Urinary bladder (tissue), 4 donors: ENCODE measurements around the gene PWWP2B. TPM values are rescaled to one million over a fixed set of nuclear protein-coding genes. Genes with fewer than 3 reads are reported as not detected.
A peak's percentile ranks its signal among the peaks of the same experiment; 100 is the strongest.

ENCODE experiments used
- DNase-seq: peaks from one replicate; pipeline ENCODE4 v3.0.0-alpha.2; 2015; ENCODE audit errors: extremely low spot score
- H3K27ac ChIP-seq: one replicate; pipeline ENCODE4 v1.5.1; 2013; ENCODE audit warnings: low read depth, mild to moderate bottlenecking, moderate library complexity
- H3K36me3 ChIP-seq: one replicate; pipeline ENCODE4 v1.6.1; 2013; ENCODE audit warnings: mild to moderate bottlenecking, moderate library complexity; ENCODE audit not compliant: insufficient read depth
- H3K4me1 ChIP-seq: one replicate; pipeline ENCODE4 v1.6.1; 2013; ENCODE audit warnings: mild to moderate bottlenecking, moderate library complexity; ENCODE audit not compliant: insufficient read depth
- H3K4me3 ChIP-seq: one replicate; pipeline ENCODE4 v1.5.1; 2013; ENCODE audit warnings: low read depth, low read length
- WGBS: extraction: QIAGEN DNeasy Blood & Tissue Kit; methylation state at CpG from one replicate; pipeline ENCODE4 v1.1.7; 2013; 5-methylcytosine and 5-hydroxymethylcytosine counted together
- polyA plus RNA-seq: library from polyadenylated mRNA; stranded (reverse); fragments of 200-250 nt; gene quantifications from one replicate; pipeline ENCODE4 v1.2.3, GENCODE V29; 2013
- total RNA-seq: library from RNA; depleted of rRNA; stranded (reverse); fragments of >200 nt; gene quantifications from one replicate; pipeline ENCODE4 v1.2.3, GENCODE V29; 2014
- donor health status: healthy with polysubstance abuse.
- donor health status: healthy.

PWWP2B gene
- total and polyA plus RNA-seq, 2 donors, result 6.8 to 16.6 TPM

GRCh38 chr10:132449051-132449810 is 52.2 kb downstream of the PWWP2B start:
- no peaks in the 10 kb centered on the region for H3K4me1 ChIP-seq
- DNase-seq, result no peak
- H3K36me3 ChIP-seq, result no peaks in the 10 kb centered on the region
- H3K27ac ChIP-seq, result peak overlapping the region; percentile 66
- 58% methylated on average over 22 of the region's 22 CpGs for WGBS
- no peak overlapping the region for H3K4me3 ChIP-seq

GRCh38 chr10:132449811-132450181 is 52.8 kb downstream of the PWWP2B start:
- Histone ChIP-seq H3K4me1 (no peaks in the 10 kb centered on the region), H3K36me3 (no peaks in the 10 kb centered on the region), H3K4me3 (no peak overlapping the region), H3K27ac (peak overlapping the region; percentile 66)
- 72% methylated on average over 11 of the region's 11 CpGs for WGBS
- DNase-seq, result no peak

- peak overlapping the region; percentile 51 for H3K27ac ChIP-seq
- DNase-seq, result no peak
- WGBS, result 73% methylated on average over 9 of the region's 9 CpGs
Measured at GRCh38 chr10:132450466-132450824, 53.4 kb downstream of the PWWP2B start.

DNA sequence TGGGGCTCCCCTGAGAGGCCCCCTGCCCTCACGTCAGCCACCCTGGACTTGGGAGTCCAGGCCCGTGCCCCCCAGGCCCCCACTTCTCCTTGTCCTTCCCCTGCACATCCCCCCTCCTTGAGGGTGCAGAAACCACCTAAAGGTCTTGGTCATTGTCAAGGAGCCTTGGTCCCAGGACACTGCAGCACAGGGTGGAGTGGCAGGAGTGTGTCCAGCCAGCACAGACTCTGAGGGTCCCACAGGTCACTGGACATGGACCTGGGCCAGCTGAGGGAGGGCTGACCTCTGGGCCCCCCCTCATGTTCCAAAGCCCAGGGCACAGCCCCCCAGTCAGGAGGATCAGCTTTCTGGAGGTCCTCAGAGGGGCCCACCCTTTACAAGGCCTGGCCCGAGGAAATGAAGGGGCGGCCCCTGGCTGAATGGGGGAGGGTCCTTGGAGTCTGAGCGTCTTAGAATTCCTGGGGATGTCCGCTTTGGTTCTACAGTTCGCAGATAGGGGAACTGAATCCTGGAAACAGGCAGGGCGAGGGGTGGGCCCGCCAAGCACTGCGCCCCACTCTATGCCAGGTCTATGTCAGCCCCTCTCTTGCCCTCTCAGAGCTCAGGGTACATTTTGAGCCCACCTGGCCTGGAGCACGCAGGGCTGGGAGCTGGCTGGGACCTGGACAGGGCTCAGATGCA is 54.0 kb downstream of the PWWP2B start:
- whole genome bisulfite sequencing, result 79% methylated on average over 11 of the region's 11 CpGs
- peak overlapping the region; percentile 51 for H3K27ac ChIP-seq

More at GRCh38 chr10:132450466-132450824, 53.4 kb downstream of the PWWP2B start:
- H3K4me1 ChIP-seq, result no peaks in the 10 kb centered on the region
- no peaks in the 10 kb centered on the region for H3K36me3 ChIP-seq
- no peak overlapping the region for H3K4me3 ChIP-seq

DNA sequence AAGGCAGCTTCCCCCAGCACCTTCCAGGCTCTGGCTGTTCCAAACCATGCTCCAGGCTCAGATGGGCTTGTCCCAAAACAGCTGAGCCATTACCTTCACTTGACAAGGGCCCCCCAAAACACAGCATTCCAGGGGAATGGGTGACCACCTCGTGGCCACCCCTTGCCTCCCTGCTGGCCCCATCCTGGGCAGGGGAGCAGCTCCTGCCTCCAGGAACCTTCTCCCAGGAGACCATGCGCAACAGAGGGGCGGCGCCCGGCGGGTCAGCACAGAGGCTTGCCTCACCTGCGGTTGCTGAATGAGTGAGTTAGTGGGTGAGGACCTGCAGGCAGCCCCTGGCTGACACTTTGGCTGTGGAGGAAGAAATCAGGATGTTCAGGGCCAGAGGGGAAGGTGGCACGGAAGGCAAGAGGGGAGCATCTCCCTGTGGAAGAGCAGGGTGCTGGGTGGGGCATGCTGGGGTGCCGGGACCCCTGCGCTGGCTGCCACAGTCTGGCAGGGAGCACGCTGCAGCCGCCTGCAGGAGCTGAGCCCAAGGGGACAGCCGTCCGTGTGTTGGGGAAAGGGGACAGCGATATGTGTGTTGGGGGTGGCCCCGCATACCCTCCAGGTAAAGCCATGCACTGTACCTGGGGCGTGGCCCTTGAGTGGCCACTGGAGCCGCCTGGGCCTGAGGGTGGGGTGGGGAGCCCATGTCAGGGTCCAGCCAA is 54.7 kb downstream of the PWWP2B start:
- no peak for DNase-seq
- 88% methylated on average over 18 of the region's 18 CpGs for WGBS
- Histone ChIP-seq H3K4me1 (no peaks in the 10 kb centered on the region), H3K36me3 (no peaks in the 10 kb centered on the region), H3K4me3 (no peak overlapping the region), H3K27ac (no peak overlapping the region)

More for the DNA sequence above, 54.0 kb downstream of the PWWP2B start:
- Histone ChIP-seq H3K36me3 (no peaks in the 10 kb centered on the region), H3K4me3 (no peak overlapping the region), H3K4me1 (no peaks in the 10 kb centered on the region)
- no peak for DNase-seq

DNA sequence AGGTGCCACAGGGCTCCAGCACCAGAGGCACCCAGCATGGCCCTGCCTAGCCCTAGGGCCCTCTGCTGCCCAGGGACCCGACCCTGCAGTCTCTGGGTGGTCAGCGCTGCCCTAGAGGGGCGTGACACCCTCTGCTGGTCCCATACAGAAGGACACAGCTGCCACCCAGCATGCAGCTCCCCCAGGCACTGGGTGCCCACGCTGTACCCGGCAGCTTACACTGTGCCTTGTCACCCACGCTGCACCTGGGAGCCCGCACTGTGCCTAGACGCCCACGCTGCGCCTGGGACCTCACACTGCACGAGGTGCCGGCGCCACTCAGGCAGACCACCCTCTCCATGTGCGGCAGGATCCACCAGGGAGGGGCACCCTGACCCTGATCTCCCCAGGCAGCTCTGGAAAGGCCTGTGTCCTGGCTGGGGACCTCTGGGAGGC is 55.2 kb downstream of the PWWP2B start:
- 85% methylated on average over 14 of the region's 14 CpGs for WGBS
- H3K36me3 ChIP-seq, result no peaks in the 10 kb centered on the region
- no peak overlapping the region for H3K4me3 ChIP-seq
- no peak for DNase-seq
- no peak overlapping the region for H3K27ac ChIP-seq
- no peaks in the 10 kb centered on the region for H3K4me1 ChIP-seq

DNA sequence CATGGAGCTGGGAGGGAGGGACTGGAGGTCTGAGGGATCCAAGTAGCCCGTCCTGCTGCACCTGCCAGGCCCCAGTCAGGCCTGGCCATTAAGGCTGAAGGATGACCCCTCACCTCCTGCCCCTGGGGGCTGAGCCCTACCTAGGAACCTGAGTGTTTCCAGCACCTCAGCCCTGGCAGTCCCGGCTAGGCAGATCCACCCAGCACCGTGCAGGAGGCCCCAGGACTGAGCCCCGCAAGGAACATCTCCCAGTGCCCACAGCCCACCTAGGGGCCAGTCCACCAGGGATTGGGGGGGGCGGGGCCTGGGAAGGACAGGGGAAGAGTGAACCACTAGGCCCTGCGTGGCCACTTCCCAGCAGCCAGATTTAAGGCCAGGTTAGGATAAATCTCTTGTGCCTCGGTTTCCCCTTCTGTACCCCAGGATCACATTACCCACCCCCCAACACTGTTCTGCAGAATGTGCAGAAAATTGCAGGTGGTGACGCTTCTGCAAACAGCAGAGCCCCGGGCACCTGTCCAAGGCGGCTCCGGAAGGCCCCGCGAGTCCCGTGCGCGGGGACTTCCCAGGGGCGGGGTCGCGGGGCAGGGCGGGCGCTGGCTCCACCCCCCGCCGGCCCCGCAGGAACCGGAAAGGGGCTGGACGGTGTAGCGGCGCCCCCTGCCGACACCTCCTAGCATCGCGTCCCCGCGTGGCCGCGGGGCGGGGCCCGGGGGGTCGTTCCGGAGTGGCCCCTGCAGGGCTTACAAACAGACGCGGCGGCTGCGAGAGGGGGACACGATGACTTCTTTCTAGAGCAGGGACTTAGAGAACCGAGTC is 55.9 kb downstream of the PWWP2B start:
- no peak for DNase-seq
- WGBS, result 8% methylated on average over 45 of the region's 45 CpGs
- no peaks in the 10 kb centered on the region for H3K4me1 ChIP-seq
- H3K4me3 ChIP-seq, result no peak overlapping the region
- H3K27ac ChIP-seq, result peak overlapping the region; percentile 46
- no peaks in the 10 kb centered on the region for H3K36me3 ChIP-seq

DNA sequence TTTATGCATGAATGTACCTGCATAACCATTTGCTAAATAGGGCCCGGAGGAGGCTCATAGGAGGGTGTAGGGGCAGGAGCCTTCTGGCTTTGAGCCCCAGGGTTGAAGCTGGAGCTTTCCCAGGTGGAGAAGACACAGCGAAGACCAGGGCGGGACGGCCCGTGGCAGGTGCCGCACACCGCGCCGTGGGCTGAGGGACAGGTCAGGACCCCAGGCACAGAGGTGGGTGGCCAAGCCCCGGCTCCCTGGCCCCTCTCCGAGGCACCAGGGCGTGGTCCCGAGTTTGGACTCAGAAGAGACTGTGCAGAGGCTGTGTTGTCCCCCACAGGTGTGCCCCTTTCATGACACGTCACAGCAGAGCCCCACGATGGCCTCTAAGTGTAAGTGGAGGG is 56.5 kb downstream of the PWWP2B start:
- DNase-seq, result no peak
- Histone ChIP-seq H3K36me3 (no peaks in the 10 kb centered on the region), H3K27ac (no peak overlapping the region), H3K4me3 (no peak overlapping the region), H3K4me1 (no peaks in the 10 kb centered on the region)
- 49% methylated on average over 15 of the region's 15 CpGs for WGBS

DNA sequence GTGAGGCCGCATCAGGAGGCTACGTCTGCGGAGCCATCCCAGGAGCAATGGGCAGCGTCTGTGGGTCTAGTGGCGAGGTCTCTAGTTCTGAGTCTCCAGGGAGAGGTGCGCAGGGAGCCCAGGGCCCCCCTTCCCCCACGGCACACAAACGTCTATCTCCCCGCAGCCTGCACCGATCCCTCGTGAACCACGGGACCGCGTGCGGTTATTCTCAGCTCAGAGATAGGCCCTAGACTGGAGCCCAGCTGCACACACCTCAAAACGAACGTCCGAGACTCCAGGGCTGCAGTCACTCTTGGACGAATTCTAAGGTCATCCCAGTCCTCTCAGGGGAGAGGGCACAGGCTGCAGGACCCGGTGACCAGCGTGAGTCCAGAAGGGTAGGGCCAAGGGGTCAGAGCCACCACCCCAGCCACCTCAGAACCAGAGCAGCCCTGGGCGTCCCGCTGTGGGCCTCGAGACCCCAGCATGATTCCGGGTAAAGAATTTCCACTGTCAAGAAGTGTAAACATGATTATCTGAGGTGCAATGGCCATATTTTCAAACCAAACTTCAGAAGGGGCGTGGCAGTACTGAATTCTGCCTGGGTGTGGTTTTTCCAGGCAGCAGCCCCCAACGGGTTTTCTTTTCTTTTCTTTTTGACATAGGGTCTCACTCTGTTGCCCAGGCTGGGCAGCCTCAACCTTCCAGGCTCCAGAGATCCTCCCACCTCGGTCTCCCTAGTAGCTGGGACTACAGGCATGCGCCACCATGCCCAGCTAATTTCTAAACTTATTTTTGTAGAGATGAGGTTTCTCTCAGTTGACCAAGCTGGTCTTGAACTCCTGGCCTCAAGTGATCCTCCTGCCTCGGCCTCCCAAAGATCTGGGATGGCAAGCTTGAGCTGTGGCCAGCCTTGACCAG is 57.5 kb downstream of the PWWP2B start:
- H3K27ac ChIP-seq, result no peak overlapping the region
- no peaks in the 10 kb centered on the region for H3K36me3 ChIP-seq
- WGBS, result 92% methylated on average over 30 of the region's 30 CpGs
- H3K4me1 ChIP-seq, result no peaks in the 10 kb centered on the region
- no peak for DNase-seq
- no peak overlapping the region for H3K4me3 ChIP-seq

DNA sequence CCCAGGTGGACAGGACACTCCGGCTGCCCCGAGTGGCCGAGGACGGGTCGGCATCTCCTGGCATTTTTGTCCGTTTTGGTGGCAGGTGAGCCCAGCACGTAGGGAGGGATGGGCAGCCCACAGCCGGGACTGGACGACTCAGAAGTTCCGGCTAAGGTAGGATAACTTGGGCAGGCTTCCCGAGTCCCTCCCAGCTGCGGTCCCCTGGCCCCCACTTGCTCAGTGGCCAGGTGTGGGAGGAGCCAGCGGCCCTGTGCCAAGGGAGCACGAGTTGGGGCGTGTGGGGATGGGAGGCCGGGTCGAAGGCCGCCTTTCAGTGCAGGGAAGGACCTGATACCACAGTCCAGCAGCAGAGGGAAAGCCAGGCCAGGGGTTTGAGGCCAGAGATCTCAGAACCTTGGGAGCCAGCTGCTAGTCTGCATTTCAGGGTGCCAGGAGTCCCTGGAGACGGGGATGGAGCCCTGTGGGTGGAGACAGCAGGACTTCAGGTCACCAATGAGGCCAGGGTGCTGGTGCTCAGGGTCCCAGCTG is 58.5 kb downstream of the PWWP2B start:
- H3K36me3 ChIP-seq, result no peaks in the 10 kb centered on the region
- H3K4me1 ChIP-seq, result no peaks in the 10 kb centered on the region
- WGBS, result 86% methylated on average over 19 of the region's 19 CpGs
- no peak overlapping the region for H3K27ac ChIP-seq
- no peak overlapping the region for H3K4me3 ChIP-seq
- DNase-seq, result no peak

DNA sequence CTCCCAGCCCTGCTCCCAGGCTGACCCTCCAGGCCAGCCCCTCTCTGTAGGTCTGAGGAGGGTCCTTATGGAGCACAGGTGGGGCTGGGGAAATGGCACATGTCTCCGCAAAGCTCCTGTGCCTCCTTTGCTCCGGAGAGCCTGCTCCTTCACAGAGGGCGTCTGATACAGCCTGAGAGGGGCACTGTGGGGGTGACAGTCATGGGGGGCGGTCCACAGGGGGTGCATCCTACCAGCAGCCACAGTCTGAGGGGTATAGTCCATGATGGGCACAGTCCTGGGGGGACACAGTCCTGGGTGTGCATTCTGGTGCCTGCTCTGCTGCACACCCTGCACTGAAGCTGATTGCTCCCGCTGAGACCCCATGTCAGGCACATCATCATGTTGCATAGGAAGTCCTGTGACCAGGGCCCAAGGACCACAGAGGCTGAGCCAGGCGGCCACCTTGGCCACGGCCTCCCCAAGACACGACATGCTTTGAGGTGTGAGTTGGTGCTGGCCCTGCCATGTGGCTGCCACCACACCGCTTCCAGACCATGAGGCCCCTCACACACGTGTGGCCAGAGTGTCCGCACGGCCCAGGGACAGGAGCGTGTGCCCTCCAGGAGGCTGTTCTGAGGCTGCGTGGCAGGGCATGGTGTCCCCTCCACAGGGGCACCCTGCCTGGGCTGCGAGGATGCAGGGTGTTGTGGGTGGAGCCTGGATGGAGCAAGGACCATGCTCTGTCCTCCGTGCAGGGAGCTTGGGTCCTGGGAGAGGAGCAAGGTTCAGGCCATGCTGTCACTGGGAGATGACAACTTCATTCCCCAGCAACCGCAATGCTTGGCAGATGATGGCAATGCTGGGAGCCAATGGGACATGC is 59.2 kb downstream of the PWWP2B start:
- H3K4me1 ChIP-seq, result no peaks in the 10 kb centered on the region
- no peak overlapping the region for H3K4me3 ChIP-seq
- no peak overlapping the region for H3K27ac ChIP-seq
- WGBS, result 91% methylated on average over 17 of the region's 17 CpGs
- no peak for DNase-seq
- no peaks in the 10 kb centered on the region for H3K36me3 ChIP-seq

DNA sequence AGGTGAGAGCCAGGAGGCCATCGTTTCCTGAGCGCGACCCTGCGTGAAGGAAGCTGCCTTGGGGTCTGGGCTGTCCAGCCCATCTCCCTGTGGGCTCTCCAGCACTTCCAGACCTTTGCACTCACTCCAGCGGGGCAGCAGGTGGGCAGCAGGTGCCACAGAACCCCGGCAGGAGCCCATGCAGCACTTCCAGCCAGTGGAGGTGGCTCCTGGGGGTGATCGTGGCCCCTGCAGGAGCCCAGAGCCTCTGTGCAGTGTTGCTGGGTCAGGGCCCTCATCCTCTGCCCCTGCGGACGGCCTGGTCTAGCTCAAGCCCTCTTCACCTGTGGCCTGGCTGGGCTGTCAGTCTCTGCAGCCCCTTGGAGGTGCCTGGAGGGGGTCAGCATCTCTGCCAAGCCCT is 59.9 kb downstream of the PWWP2B start:
- Histone ChIP-seq H3K27ac (no peak overlapping the region), H3K4me3 (no peak overlapping the region), H3K36me3 (no peaks in the 10 kb centered on the region), H3K4me1 (no peaks in the 10 kb centered on the region)
- no peak for DNase-seq
- WGBS, result 94% methylated on average over 9 of the region's 9 CpGs
